Ectodermal cell (in vitro differentiated cells): ENCODE data around the gene SLC44A3.

ENCODE experiments used
- H3K27ac ChIP-seq: 2 replicates; pipeline ENCODE4 v1.7.0; 2013; ENCODE audit warnings: mild to moderate bottlenecking, low read depth, low read length; ENCODE audit not compliant: insufficient read depth, poor library complexity, severe bottlenecking
- H3K27me3 ChIP-seq: 2 replicates; pipeline ENCODE4 v1.7.0; 2013; ENCODE audit warnings: mild to moderate bottlenecking, low read length; ENCODE audit not compliant: insufficient read depth, control insufficient read depth, poor library complexity, severe bottlenecking
- H3K36me3 ChIP-seq: one replicate; pipeline ENCODE4 v1.7.0; 2013; ENCODE audit warnings: low read length; ENCODE audit not compliant: control insufficient read depth, insufficient read depth
- H3K4me1 ChIP-seq: one replicate; pipeline ENCODE4 v1.7.0; 2013; ENCODE audit warnings: low read length; ENCODE audit not compliant: control insufficient read depth, insufficient read depth
- H3K4me3 ChIP-seq: 2 replicates; pipeline ENCODE4 v1.7.0; 2013; ENCODE audit warnings: low read depth, low read length, control low read depth; ENCODE audit not compliant: insufficient read depth
- H3K9me3 ChIP-seq: 2 replicates; pipeline ENCODE4 v1.7.0; 2013; ENCODE audit warnings: mild to moderate bottlenecking, low read length, moderate library complexity; ENCODE audit not compliant: control insufficient read depth
- WGBS, 2 experiments: methylation state at CpG; one replicate each; pipeline ENCODE4 v1.1.7; 2013; ENCODE audit warnings: missing lambda C conversion rate in 2 of 2; 5-methylcytosine and 5-hydroxymethylcytosine counted together

Gene SLC44A3

GRCh38 chr1:94854458-94855306 is 34.5 kb downstream of the SLC44A3 start:
- WGBS, 2 experiments, result 35 to 39% methylated on average over 21 of the region's 21 CpGs
- Histone ChIP-seq H3K27me3 (peaks cover 16% of the 10 kb centered on the region), H3K4me3 (peak overlapping the region; percentile 33), H3K9me3 (no peaks in the 10 kb centered on the region), H3K27ac (no peak overlapping the region), H3K4me1 (peaks cover 5% of the 10 kb centered on the region), H3K36me3 (no peaks in the 10 kb centered on the region)

GRCh38 chr1:94855307-94855700 is 35.1 kb downstream of the SLC44A3 start:
- Histone ChIP-seq H3K36me3 (no peaks in the 10 kb centered on the region), H3K27ac (no peak overlapping the region), H3K9me3 (no peaks in the 10 kb centered on the region), H3K27me3 (peaks cover 16% of the 10 kb centered on the region), H3K4me3 (no peak overlapping the region), H3K4me1 (peaks cover 7% of the 10 kb centered on the region)
- 91 to 92% methylated on average over 2 of the region's 2 CpGs for WGBS, 2 experiments

- 95 to 99% methylated on average over 3 to 5 of the region's 5 CpGs for WGBS, 2 experiments
Measured at GRCh38 chr1:94856004-94856403, 35.8 kb downstream of the SLC44A3 start.

GRCh38 chr1:94856868-94857267 is 36.7 kb downstream of the SLC44A3 start:
- Histone ChIP-seq H3K4me3 (no peak overlapping the region), H3K9me3 (no peaks in the 10 kb centered on the region), H3K27me3 (peaks cover 16% of the 10 kb centered on the region), H3K4me1 (peaks cover 7% of the 10 kb centered on the region), H3K36me3 (no peaks in the 10 kb centered on the region), H3K27ac (no peak overlapping the region)
- whole genome bisulfite sequencing, 2 experiments, result 90 to 94% methylated on average over 3 of the region's 3 CpGs

More at GRCh38 chr1:94856004-94856403, 35.8 kb downstream of the SLC44A3 start:
- peaks cover 7% of the 10 kb centered on the region for H3K4me1 ChIP-seq
- no peak overlapping the region for H3K4me3 ChIP-seq
- no peaks in the 10 kb centered on the region for H3K9me3 ChIP-seq
- no peak overlapping the region for H3K27ac ChIP-seq
- H3K36me3 ChIP-seq, result no peaks in the 10 kb centered on the region
- H3K27me3 ChIP-seq, result peaks cover 16% of the 10 kb centered on the region

- H3K9me3 ChIP-seq, result no peaks in the 10 kb centered on the region
- H3K27ac ChIP-seq, result no peak overlapping the region
- H3K36me3 ChIP-seq, result no peaks in the 10 kb centered on the region
- 90 to 93% methylated on average over 2 of the region's 2 CpGs for WGBS, 2 experiments
- H3K4me1 ChIP-seq, result peaks cover 7% of the 10 kb centered on the region
- peaks cover 16% of the 10 kb centered on the region for H3K27me3 ChIP-seq
- no peak overlapping the region for H3K4me3 ChIP-seq
Measured at GRCh38 chr1:94858276-94858675, 38.1 kb downstream of the SLC44A3 start.

- 63 to 70% methylated on average over 2 of the region's 2 CpGs for WGBS, 2 experiments
Measured at GRCh38 chr1:94859174-94859573, 39.0 kb downstream of the SLC44A3 start.

GRCh38 chr1:94862718-94863117 is 42.6 kb downstream of the SLC44A3 start:
- Histone ChIP-seq H3K9me3 (no peaks in the 10 kb centered on the region), H3K36me3 (no peaks in the 10 kb centered on the region), H3K4me1 (peaks cover 26% of the 10 kb centered on the region), H3K27me3 (no peaks in the 10 kb centered on the region), H3K4me3 (no peak overlapping the region), H3K27ac (no peak overlapping the region)
- 75 to 87% methylated on average over 1 to 2 of the region's 2 CpGs for WGBS, 2 experiments

More at GRCh38 chr1:94859174-94859573, 39.0 kb downstream of the SLC44A3 start:
- Histone ChIP-seq H3K9me3 (no peaks in the 10 kb centered on the region), H3K4me1 (peaks cover 14% of the 10 kb centered on the region), H3K27me3 (peaks cover 16% of the 10 kb centered on the region), H3K36me3 (no peaks in the 10 kb centered on the region), H3K27ac (no peak overlapping the region), H3K4me3 (no peak overlapping the region)

- H3K36me3 ChIP-seq, result no peaks in the 10 kb centered on the region
- peaks cover 26% of the 10 kb centered on the region for H3K4me1 ChIP-seq
- no peaks in the 10 kb centered on the region for H3K9me3 ChIP-seq
- H3K27me3 ChIP-seq, result no peaks in the 10 kb centered on the region
- H3K27ac ChIP-seq, result no peak overlapping the region
- H3K4me3 ChIP-seq, result no peak overlapping the region
- 36 to 87% methylated on average over 1 to 2 of the region's 2 CpGs for WGBS, 2 experiments
Measured at GRCh38 chr1:94863297-94863911, 43.2 kb downstream of the SLC44A3 start.

GRCh38 chr1:94863919-94864318 is 43.8 kb downstream of the SLC44A3 start:
- WGBS, 2 experiments, result 57 to 58% methylated on average over 4 of the region's 4 CpGs
- H3K27ac ChIP-seq, result no peak overlapping the region
- no peaks in the 10 kb centered on the region for H3K9me3 ChIP-seq
- no peaks in the 10 kb centered on the region for H3K36me3 ChIP-seq
- H3K4me1 ChIP-seq, result peaks cover 26% of the 10 kb centered on the region
- no peak overlapping the region for H3K4me3 ChIP-seq
- no peaks in the 10 kb centered on the region for H3K27me3 ChIP-seq

- Histone ChIP-seq H3K9me3 (no peaks in the 10 kb centered on the region), H3K4me3 (no peak overlapping the region), H3K27ac (no peak overlapping the region), H3K27me3 (no peaks in the 10 kb centered on the region), H3K4me1 (peaks cover 26% of the 10 kb centered on the region), H3K36me3 (no peaks in the 10 kb centered on the region)
- WGBS, 2 experiments, result 34 to 39% methylated on average over 7 to 9 of the region's 9 CpGs
Measured at GRCh38 chr1:94864821-94865220, 44.7 kb downstream of the SLC44A3 start.
